Hematopoietic multipotent progenitor cell treated with erythropoietin and hydrocortisone succinate and interleukin-3 and kit ligand, for 15 days (in vitro differentiated cells): ENCODE results near the gene DRAM1.

Experiments
- DNase-seq: peaks from one replicate; pipeline ENCODE4 v3.0.0-alpha.2; 2015; ENCODE audit warnings: low spot score

The DRAM1 gene

GRCh38 chr12:101941306-101942249 is 64.2 kb downstream of the DRAM1 start:
- DNase-seq: no peak

DNA sequence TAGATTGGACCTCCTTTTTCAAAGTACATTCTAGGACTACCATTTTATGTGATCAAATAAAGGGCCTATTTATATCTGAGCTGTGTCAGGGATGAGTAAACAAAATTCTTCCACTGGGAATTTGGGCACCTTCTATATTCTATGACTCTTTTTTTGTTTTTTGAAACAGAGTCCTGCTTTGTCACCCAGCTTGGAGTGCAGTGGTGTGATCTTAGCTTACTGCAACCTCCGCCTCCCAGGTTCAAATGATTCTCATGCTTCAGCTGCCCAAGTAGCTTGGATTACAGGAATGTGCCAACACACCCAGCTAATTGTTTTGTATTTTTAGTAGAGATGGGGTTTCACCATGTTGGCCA is 64.8 kb downstream of the DRAM1 start:
- DNase-seq: no peak

DNA sequence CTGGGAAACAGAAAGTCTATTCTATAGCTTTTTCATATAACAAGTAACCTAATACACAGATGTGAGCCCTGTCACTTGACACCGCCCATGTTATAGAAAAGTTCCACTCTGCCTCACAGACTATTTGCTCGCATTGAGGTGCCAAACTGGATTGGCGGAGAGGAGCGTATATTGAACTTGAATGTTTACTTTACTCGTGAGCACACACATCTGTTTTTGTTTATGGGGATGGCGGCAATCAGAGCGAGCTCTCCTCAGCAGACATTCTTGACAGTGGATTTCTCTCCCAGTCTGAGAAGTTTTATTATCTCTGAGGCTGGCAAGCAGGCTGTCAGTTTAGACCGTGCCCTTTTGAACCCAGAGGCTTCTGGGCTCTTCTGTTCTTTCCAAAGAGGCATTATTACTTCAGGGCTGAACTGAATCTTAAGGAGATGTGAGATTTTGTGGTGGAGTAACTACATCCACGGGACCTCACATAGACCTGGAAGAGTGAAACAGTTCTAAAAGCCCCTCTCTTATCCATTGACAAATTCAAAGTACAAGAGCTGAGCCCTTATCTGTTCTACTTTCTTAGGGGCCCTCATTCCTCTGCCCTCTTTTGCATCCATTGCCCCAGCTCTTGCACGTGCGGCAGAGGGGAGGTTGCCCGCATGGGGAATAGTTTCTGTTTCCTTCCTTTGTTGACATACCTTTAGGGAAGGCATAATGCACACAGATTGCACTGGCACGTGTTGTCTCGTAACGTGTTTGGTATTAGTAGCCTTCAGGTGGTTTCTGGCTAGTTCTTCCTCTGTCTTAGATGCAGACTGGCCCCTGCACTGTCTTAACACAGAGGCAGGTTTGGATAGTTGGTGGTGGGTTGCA is 68.2 kb downstream of the DRAM1 start:
- no peak for DNase-seq

- no peak for DNase-seq
Measured at GRCh38 chr12:101946233-101946611, 68.8 kb downstream of the DRAM1 start.

DNA sequence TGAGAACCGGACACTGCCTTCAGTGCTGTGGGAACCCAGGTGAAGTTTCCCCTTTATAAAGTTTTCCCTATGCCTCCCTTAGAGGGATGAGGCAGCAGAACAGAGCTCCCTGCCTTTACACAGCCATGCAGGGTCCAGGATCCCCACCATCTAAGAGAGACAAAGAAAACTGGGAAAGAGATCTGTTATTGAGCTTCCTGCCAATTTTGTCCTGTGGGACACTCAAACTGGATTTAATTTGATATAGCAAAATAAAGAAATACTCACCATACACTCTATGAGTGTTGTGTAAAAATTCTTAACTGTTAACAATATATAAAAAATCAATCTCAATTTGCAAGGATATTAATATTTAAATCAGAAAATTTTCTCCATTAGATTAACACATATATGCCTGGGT is 69.9 kb downstream of the DRAM1 start:
- no peak for DNase-seq

GRCh38 chr12:101948365-101948764 is 71.0 kb downstream of the DRAM1 start:
- no peak for DNase-seq

GRCh38 chr12:101951002-101951670 is 73.8 kb downstream of the DRAM1 start:
- DNase-seq: no peak

GRCh38 chr12:101954113-101954512 is 76.7 kb downstream of the DRAM1 start:
- DNase-seq: no peak

DNA sequence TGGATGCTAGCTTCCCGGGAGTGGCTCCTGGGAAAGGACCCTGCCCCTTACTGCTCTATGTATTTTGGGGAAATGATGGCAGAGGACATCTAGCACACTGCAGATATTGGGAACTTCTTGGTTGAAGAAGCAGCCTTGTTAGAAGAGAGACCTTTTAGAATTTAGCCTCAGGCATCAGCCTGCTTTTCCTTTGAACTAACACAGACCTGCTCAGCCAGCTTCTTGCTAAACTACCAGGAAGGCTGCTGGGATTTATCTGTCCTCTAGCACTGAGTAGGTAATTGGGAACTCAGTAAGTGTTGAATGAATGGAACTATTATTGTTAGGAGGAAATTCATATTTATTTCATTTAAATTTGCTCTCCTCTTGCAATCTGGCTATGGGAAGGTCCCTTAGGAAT is 77.3 kb downstream of the DRAM1 start:
- no peak for DNase-seq

DNA sequence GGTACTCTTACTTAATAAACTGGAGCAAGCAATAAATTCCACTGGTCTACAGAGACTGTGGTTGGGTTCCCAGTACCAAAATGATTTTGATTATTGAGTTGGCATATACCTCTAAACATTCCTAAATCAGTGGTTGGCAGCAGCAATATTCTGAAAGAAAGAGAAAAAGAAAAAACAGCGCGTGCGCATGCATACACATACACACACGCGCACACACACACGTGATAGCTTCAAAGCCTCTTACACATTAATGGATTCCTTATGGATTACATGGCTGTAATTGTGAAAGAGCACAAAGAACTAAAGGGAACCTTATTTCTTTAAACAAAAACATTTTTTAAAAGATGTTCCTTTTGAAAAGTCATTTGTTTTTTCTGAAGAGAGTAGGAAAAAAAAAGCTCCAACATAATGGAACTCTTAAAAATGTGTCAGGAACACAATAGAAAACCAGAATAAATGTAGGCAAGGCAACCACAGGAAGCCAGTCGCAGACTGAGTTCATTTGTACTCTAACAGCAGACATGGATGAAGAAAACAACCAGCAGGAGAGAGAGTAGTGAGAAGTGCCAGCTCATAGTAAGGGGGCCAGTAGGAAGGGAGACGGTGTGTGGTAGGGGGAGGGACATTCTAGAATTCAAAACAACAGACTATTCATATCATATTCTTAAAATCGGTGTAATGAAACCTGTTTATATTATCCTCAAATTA is 80.0 kb downstream of the DRAM1 start:
- DNase-seq: no peak

- no peak for DNase-seq
Measured at GRCh38 chr12:101959607-101960006, 82.2 kb downstream of the DRAM1 start.

DNA sequence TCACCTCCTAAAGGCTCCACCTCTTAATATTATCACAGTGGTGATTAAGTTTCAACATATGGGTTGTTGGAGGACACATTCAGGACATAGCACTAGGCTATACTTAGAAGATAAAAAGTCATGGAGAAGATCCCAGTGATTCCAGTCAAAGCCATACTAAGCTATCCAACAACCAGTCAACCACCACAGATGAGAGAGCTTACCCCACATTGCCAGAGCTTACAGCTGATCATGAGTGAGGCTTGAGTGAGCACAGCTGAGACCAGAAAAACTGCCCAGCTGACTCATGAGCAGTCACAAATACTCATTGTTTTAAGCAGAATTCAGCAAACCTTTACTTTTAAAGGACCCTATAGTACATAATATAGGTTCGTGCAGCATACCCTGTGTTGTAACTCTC is 85.1 kb downstream of the DRAM1 start:
- DNase-seq: no peak

DNA sequence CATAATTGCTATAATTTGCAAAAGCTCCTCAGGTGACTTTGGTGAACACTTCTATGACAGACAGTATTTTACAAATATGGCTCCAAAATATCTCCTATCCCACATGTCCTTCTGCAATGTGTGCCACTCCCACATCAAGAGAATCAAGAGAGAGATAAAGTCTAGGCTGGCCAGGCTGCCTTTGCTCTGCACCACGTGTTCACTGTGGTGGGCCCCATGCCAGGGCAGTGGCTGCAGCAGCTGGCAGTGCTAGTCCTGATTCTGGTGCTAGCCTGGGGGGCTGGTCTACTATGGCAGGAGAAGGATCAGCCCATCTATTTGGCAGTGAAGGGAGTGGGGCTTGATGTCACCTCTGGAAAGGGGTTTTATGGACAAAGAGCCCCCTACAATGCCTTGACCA is 86.3 kb downstream of the DRAM1 start:
- DNase-seq: peak; percentile 71

GRCh38 chr12:101966496-101966895 is 89.1 kb downstream of the DRAM1 start:
- DNase-seq: no peak

DNA sequence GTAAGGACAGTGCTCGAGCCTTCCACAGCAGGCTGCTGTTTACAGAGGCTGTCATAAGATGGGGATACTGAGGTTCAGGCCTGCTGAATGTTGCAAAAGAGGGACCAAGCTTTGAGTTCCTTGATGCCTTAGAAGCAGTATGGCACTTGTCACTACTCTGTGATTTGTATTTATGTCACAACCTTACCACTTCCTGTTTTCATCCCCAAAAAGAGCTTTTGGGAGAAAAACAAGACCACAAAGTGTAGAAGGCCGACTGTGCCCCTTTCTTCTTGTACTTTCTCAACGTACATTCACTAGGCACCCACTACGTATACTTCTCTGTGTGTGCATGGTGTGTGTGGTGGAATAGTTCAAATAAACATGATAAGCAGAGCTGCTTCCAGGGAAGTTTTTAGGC is 90.1 kb downstream of the DRAM1 start:
- DNase-seq: no peak

DNA sequence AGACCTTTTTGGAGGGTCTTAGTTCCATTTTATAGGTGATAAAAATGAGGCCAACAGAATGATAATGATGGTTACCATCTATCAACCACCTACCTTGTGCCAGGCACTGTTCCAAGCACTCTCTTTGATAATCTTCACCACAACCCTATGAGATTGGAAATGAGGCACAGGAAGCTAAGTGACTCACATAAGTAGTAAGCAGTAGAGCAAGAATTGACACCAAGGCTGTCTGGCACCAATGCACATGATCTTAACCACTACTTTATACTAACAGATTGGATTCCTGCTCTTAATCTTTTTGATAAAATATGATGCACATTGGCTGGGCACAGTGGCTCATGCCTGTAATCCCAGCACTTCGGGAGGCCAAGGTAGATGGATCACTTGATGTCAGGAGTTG is 91.4 kb downstream of the DRAM1 start:
- no peak for DNase-seq
